Measurements from ENCODE around the gene MAN1B1.

- TF ChIP-seq CTCF (optimal IDR thresholded peaks at IDR 0.05 in 1 of 3, IDR thresholded peaks at IDR 0.05 in 1 of 3, conservative IDR thresholded peaks at IDR 0.05 in 1 of 3; ENCODE audit: extremely low read depth in 1 of 3, insufficient read depth in 2 of 3, low read length in 3 of 3) (no peak), EZH2 (IDR thresholded peaks at IDR 0.05; ENCODE audit: low read length) (no peak)
Observed at GRCh38 chr9:137079401-137079787, 7.4 kb upstream of the MAN1B1 start.

All from keratinocyte (primary cell).